NOMO-1 treated with dmso at 0.1 percent for 144 hours (cell line): ENCODE data around the gene SOST.
A peak's percentile ranks its signal among the peaks of the same experiment; 100 is the strongest.

ENCODE experiments used
- DNase-seq: peaks from one replicate; lab custom pipeline; 2025; ENCODE audit not compliant: unreplicated experiment; lab: John Stamatoyannopoulos, UW

Gene SOST

DNA sequence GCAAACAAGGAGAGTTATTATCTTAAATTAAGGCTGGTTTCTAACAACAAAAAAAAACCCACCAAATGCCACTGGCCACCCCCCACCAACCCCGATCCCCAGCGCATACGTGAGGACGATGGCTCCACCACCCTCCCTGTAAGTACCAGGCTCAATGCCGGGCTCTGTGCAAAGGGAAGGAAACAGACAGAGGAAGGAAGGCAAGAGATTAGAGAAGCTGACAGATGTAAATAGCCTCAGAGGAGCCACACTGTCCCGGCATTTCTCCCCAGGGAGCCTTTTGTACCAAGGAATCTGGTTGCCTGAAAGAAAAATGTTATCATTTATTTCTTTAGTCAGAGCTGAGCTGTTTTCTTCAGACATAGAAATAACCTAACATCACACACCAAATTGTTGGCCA is 13.1 kb downstream of the SOST start:
- DNase-seq, result no peak

DNA sequence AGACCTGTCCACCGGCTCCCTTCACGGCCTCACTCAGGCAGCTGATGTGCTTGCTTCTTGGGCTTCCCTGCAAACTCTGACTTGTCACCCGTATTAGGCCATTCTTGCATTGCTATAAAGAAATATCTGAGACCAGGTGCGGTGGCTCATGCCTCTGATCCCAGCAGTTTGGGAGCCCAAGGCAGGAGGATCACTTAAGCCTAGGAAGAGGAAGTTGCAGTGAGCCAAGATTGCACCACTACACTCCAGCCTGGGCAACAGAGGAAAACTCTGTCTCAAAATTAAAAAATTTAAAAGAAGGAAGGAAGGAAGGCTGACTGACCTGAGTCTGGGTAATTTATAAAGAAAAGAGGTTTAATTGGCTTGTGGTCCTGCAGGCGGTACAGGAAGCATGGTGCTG is 17.0 kb downstream of the SOST start:
- no peak for DNase-seq

DNA sequence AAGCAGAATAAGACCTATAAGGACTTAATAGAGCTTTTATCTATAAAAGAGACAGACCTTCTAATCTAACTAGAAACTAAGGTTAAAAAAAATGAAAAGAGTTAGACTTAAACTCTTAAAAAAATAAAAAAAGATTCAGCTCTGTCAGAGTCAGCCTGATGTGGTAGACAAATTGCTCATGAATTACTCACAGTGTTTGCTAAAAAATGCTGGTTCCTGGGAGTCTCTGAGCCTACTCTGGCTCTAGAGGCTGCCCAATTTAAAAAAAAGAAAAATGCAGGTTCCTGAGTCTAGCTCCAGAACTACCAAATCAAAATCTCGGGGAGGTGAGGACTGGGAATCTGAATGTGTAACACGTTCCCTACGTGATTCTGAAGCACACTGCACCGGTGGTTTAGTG is 18.1 kb downstream of the SOST start:
- DNase-seq, result no peak

DNA sequence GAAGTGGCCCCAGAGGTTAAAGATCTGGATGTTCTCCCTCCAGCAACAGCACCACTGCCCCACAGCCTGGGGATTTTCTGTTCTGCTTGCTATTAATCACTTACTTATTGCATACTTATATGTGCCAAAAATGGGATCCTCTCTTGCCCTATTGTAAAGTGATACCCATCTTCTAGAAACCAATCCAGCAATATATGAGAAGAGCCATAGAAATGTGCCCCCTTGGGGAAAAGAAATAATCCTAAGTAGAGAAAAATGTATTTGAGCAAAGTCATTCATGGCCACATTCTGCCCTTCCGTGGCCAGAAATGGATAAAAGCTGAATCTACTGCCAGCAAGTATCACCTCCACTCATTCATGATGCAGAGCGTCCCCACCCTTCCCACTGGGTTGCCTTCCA is 20.9 kb downstream of the SOST start:
- DNase-seq, result no peak

DNA sequence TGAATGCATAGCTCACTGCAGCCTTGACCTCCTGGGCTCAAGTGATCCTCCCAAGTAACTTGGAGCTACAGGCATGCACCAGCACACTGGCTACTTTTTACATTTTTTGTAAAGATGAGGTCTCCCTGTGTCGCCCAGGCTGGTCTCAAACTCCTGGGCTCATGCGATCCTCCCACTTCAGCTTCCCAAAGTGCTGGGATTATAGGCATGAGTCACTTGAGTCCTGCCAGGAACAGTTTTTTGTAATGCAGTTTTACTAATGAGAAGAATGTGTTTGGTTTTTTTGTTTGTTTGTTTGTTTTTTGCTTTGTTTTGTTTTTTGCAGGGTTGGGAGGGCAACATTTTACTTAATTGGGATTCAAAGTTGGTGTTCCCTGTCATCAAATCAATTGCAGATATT is 22.2 kb downstream of the SOST start:
- DNase-seq, result no peak

DNA sequence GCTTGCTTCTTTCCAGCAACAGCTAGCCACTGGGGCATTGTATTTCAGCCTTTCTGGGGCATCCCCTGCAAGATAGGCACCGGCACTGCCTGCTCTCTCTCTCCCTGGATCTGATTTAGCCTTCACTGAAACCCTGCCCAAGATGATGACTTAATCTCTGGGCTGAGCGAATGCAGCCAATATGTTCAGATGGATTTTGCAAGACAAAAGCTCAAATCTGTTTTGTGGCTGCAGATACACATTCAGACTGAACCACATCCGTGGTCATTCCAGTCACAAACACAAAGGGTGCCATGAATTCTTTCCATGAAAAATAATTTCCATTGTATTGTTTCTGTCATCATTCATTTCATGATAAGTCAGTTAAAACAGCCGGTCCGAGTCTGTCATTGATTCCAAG is 24.2 kb downstream of the SOST start:
- no peak for DNase-seq

DNA sequence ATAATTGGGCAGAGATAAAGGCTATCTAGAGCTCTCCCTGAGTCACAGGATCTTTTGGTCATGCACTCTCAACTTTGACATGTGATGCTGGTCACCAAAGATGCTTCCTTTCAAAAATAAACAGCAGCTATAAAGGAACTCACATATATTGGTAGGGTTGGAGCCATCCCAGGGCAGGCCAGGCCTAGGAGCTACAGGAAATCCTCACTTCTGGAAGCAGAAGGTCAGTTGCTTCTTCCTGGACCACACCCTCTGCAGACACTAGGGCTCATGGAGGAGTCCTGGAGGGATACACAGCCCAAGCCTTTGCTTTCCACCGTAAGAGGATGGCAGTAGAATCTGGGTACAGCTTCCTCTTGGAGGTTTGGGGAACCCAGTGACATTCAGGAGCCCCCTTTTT is 24.6 kb downstream of the SOST start:
- DNase-seq, result no peak

DNA sequence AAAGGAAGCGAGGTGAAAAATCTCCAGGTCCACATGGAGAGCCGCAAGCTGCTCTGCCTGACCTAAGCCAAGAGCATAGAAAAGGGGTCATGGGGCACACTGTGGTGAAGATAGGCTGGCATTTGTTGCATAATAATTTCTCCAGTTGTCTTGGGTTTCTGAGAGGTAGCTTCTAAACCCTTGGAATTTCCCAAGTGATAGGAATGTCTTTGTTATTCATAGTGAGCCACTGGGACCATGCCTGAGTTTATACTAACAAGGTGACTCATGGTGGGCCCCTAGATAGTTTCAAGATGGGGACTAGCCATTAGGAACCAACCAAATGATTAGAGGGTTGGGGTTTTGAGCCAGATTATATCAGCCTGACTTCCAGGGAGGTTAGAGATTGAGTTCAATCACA is 25.6 kb downstream of the SOST start:
- DNase-seq, result no peak

DNA sequence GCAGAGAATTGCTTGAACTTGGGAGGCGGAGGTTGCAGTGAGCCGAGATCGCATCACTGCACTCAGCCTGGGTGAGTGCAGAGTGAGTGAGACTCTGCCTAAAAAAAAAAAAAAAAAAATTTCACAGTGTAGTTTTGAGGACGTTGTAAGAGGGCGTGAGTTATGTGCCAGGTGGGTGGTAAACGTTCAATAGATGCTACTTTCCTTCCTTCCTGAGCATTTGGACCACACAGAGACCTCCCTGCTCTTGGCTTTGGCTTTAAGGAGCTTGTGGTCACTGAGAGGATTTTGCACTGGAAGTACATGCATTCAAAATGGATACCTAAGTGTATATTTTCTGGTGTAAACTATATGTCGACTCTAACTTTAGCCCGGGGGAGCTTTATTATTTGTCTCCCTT is 30.5 kb downstream of the SOST start:
- no peak for DNase-seq

DNA sequence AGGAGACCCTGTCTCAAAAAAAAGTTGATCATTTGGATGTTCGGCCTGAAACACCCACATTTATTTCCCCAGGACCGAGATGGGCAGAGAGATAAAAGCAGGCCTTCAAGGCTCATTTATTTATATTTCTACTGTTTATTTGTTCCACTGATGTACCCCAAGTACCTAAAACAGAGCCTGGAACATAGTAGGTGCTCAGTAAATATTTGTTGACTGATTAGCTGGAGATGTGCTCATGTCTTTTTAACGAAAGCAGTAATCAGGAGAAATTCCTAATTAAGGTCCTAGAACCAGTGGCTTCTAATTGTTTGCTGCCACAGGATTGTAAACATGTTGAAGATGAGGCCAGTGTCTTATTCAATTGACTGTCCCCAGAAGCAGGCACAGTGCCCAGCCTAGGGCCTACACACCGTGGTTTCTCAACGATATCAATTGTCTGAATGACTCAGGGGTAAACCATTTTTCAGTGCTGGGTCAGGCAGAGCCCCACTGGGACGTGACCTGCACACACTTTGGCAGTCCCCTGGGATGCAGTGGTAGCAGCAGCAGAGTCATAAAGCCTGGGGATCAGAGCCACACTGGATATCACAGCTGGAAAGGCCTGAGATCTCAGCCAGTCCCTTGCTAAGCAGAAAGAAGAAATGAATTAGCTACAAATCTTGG is 34.8 kb downstream of the SOST start:
- no peak for DNase-seq

DNA sequence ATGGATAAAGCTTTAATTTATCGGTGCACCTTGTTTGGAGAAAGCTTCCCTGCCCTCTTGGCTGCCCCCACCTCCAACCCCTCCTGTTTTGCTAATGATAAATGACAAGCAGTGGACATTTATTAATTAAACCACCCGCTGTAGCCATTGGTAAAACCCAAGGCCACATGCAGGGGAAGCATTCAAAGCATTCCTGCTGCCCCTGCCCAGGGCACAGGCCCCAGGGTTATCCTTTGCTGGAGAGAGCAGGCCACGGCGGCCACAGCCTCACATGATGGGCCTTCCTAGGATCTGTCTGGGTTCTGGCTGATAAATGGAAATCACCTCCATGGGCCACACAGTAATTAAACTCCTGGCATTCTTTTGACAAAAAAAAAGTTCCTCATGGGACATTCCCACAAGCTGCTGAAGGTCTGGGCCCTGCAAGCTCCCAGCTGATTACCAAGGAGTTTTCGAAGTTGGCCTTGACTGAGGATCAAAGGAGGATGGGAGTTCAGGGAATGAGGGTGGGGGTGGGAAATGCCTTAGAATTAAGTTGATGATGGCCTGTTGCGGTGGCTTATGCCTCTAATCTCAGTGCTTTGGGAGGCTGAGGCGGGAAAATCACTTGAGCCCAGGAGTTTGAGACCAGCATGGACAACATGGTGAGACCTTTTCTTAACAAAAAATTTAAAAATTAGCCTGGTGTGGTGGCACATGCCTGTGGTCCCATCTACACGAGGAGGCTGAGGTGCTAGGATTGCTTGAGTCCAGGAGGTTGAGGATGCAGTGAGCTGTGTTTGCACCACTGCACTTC is 35.5 kb downstream of the SOST start:
- DNase-seq, result no peak

DNA sequence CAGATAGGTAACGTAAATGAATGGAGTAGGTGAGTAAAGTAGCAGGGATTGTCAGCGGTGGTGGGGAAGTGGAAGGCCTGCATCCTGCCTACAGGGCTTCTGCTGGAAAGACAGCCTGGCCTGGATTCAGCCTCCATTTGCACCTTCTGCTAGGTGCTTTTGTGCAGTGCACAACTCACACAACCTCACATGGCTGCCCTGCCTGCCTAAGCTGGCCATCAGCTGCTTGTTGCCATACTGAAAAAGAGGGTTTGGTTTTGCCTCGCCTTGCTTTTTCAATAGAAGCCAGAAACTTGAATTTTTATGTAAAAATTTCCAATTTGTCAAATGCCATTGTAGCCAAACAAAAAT is 36.3 kb downstream of the SOST start:
- DNase-seq, result no peak

DNA sequence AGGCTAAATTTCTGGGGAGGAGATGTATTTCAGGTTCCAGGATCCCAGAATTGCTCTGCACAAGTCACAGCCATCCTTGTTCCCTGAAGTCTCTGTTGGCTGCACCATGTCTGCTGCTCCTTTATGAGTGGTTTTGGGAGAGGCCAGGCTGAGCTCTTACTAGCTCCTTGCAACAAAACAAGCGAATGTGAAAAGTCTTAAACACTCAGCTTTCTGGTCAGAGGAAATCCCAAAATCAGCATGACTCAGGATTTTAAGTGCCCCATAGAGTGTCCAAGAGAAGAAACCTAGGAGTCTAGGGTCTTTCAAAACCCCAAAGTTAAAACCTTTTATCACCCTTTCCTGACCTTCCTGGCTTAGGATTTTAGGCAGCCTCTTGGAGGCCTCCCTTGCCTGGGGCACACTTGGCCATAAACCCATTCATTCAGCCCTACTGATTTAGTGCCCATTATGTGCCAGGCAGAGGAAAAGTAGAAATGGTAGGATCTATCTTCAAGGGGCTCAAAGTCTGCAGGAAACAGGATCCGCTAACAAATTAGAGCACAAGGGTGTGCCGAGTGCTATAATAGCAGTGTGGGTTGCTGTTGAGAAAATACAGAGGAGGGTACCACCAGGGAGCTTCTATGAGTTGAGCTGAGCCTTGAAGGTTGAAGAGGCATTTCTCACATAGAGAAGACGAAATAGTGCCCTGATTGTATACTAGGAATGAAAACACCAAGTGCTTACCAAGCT is 36.9 kb downstream of the SOST start:
- DNase-seq, result no peak

DNA sequence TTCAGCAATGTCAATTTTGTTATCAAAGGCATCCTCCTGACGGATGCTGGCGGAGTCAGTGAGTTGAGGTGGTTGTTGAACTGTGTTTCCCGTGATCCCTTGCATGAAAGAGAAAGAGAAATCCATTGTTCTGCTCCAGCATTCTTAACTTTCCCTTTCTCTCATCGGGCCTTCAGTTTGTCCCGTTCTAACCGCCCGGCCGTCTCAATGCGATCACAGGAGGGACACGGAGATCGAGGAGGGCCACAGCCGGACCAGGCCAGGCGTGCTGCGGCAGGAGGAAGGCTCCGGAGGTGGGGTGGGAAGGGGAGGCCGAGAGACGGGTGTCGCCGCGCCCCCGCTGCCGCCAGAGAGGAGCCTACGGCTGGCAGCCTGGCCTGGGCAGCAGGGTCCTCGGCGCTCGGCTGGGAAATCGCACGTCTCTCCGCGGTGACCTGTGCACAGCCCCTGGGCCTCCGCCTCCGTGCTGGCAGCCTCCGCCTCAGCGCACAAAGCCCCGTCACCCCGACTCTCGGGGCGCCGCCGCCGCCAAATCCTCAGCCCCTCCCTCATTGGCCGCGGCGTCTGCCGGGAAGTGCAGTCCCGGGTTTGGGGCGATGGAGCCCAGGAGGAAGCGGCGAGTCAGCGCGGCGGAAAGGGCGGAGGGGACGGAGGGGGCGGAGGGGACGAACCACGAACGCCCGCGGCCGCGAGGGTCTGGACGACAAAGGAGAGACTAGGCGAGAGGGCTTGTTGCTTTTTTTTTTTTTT is 38.1 kb downstream of the SOST start:
- peak; percentile 56 for DNase-seq

DNA sequence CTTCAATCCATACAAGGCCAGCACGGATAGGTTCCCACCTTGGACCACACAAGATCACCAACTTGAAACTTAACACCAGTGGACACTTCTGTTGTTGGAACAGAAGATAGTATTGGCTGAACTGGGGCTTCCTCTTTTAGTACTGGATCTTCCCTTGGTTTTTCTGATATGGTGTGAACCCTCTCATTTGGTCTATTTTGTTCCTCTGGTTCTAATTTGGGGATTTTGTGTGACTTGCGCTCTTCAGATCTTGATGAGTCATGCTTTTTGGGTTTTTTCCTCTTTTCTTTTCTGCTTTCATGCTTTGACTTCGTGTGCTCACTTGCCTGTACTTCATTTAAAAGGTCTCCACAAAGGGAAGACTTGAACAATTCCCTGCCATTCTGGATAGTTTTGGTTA is 39.0 kb downstream of the SOST start:
- peak; percentile 74 for DNase-seq

DNA sequence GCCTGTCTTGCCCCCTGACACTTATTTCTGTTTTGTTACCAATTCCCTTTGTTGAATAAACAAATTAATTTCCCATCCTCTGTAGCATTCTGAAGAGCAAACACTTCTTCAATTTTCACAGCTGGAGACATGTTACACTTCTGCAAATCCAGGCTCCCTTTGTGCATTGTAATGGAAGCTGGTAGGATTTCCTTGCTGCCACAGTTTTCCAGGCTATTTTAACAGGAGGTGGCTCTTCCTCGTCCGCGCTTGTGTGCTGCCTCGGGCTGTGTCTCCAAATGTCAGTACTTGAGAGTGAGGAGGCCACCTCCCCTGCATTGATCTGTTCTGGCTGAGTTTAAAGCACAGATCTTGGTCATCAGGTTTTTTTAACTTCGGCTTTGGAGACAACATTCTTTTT is 40.0 kb downstream of the SOST start:
- no peak for DNase-seq

DNA sequence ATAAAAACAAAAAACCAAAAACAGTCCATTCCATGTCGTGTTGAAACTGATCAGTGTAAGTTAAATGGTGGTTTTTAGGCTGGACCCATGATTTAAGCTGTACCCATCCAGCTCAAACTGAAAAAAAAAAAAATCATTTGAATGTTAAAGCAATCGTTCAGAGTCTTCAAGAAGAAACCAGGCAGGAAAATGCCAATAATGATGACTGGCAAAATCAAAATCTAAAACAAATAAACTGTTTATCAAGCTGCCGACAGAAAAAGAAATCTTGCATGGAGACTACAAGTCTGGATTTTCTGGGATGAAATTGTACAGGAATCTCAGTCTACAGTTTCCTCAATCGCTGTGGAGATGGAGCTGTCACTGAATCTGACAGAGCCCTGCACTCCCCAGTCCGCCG is 40.7 kb downstream of the SOST start:
- no peak for DNase-seq

DNA sequence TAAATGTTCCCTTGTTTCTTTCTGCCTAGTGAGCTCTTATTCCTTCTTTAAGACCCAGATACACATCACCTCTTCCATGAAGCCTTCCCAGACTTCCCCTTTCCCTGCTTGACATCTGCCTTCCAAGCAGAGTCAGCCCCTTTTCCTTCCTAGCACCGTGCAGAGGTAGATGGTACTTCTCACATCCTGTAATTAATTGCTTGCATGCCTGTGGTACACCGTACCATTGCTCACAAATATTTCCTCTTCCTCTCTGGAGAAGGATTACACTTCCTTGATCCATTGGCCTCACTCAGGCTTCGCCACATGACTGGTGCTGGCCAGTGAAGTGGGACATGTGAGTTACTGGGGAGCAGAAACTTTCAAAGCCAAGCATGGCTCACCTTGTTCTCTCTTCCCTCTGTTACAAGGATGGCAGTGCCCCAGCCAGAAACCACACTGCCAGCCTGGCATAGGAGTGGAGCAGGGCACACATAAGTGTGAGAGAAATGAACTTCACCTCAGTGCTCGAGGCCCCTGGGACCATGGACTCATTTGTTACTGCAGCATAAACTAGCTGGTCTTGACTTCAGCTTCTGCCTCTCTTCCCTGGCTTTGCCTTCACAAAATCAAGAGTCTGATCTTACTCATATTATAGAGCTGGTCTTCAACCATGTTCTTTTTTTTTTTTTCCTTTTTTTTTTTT is 44.0 kb downstream of the SOST start:
- no peak for DNase-seq

DNA sequence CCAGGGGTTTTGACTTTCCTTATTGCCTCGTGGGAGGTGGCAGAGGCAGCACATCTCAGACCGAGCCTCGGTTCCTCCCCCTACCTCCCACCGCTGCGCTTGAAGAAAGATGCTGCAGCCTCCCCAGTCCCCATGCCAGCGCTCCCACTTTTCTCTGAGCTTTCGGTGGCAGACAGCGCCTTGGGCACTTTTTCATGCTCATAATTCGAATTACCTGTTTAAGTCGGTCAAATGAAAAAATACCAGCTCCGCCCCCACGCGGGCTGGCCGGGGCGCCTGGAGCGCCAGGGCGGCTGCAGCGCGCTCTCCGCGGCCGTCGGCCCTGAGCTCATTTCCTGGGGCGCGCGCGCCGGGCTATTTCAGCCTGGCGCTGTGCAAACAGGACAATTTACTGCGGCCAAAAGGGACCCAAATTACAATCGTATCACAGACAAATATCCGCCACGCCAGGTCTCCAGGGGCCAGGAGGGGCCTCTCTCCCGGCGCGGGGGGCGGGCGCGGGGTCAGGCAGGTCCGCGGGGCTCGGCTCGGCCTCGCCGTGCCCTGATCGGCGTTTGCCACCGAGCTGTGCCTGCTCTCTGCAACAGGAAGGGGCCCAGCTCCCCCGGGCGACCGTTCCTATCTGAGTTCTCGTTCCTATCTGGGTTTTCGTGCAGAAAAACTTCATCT is 45.0 kb downstream of the SOST start:
- DNase-seq, result no peak

DNA sequence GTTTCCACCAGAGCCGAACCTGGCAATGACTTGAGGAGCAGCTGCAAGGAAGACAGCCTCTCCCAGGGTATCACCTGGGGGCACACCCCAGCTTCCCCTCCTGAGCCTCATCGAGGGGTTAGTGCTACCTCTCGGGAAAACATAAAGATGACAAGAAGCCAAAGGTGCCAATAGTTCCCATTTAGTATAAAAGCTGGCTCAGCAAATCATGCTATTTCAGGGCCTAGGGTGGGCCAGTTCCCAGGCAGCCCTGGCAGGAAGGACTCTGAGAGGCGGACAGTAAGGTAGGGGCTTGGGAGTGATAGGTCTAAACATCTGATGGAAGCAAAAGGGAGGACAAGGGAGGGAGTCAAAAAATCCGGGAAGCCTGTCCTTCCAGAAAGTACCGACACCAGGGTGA is 46.2 kb downstream of the SOST start:
- no peak for DNase-seq

DNA sequence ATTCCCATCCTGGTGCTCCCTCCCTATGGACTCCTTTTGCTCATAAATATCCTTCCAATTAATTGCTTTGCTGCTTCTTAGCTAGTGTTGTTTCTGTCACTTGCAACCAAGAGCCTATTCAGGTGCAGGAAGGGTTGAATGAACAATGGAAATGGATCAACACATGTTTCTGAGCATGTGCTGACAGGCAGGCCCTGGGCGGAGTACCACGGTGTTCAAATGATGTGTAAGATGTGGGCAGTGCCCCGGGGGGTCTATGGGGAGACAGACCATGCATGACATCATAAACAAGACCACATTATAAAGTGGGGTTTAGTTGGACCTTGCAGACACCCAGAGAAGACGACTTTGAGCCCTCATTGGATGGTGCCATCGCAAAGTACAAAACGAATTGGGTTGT is 48.5 kb downstream of the SOST start:
- no peak for DNase-seq
